Lower lobe of right lung (tissue), 2 donors: ENCODE measurements around the gene ZSWIM1. TPM values are rescaled to one million over a fixed set of nuclear protein-coding genes. Genes with fewer than 3 reads are reported as not detected.
A peak's percentile ranks its signal among the peaks of the same experiment; 100 is the strongest.
"Not testable (repeated sequence)": the region's sequence is repeated elsewhere in the genome, so short reads cannot be mapped to it uniquely, and the experiment has no call there.

Experiments
- ATAC-seq, 2 donors: fragments of 200-7000 bp; cut with Tn5 transposase; one replicate each; pipeline ENCODE4 v1.9.1; 2020 to 2022; ENCODE audit warnings: mild to moderate bottlenecking in 2 of 2, moderate library complexity in 2 of 2
- DNase-seq: peaks from one replicate; pipeline ENCODE4 v3.0.0-alpha.2; 2020
- H3K27ac ChIP-seq: fragments of 200-600 bp; one replicate; pipeline ENCODE4 v1.8.0; 2022
- H3K27me3 ChIP-seq: fragments of 200-600 bp; one replicate; pipeline ENCODE4 v1.8.0; 2022; ENCODE audit warnings: low read depth
- H3K36me3 ChIP-seq: fragments of 200-600 bp; one replicate; pipeline ENCODE4 v1.8.0; 2022; ENCODE audit warnings: mild to moderate bottlenecking
- H3K4me1 ChIP-seq: fragments of 200-600 bp; one replicate; pipeline ENCODE4 v1.8.0; 2022
- H3K4me3 ChIP-seq: fragments of 200-600 bp; one replicate; pipeline ENCODE4 v1.8.0; 2022; ENCODE audit warnings: mild to moderate bottlenecking
- H3K9me3 ChIP-seq: fragments of 200-600 bp; one replicate; pipeline ENCODE4 v1.8.0; 2022
- intact Hi-C: fragments of 100-400 bp; cut with DNase I; formaldehyde crosslinking; loops from one replicate; pipeline ENCODE4 v1.11.0; 2022
- total RNA-seq: library from RNA; stranded (reverse); fragmentation: NEBNext Ultra II Directional; extraction: Animal tissue kit (Norgen Biotek cat#: 25700); gene quantifications from one replicate; pipeline ENCODE4 v1.2.1, GENCODE V29; 2021
- TF ChIP-seq, protein P1 (sequence below): fragments of 200-600 bp; IDR thresholded peaks from one replicate; pipeline ENCODE4 v1.8.0; 2022; ENCODE audit warnings: antibody characterized with exemption, mild to moderate bottlenecking
- donor health status: DM: no; HTN: yes; CAD: no; lungs with severe emphysema.

The ZSWIM1 gene
- total RNA-seq, 1 donor from 2014 or later, result 9.6 TPM

- Histone ChIP-seq H3K36me3 (no peaks in the 10 kb centered on the region), H3K27me3 (no peaks in the 10 kb centered on the region), H3K4me1 (peaks cover 47% of the 10 kb centered on the region), H3K9me3 (no peaks in the 10 kb centered on the region), H3K4me3 (peak overlapping the region; percentile 7), H3K27ac (peak overlapping the region; percentile 71)
- DNase-seq, result no peak
- peak; percentile 48 to 63 for ATAC-seq
- TF ChIP-seq, protein P1, sequence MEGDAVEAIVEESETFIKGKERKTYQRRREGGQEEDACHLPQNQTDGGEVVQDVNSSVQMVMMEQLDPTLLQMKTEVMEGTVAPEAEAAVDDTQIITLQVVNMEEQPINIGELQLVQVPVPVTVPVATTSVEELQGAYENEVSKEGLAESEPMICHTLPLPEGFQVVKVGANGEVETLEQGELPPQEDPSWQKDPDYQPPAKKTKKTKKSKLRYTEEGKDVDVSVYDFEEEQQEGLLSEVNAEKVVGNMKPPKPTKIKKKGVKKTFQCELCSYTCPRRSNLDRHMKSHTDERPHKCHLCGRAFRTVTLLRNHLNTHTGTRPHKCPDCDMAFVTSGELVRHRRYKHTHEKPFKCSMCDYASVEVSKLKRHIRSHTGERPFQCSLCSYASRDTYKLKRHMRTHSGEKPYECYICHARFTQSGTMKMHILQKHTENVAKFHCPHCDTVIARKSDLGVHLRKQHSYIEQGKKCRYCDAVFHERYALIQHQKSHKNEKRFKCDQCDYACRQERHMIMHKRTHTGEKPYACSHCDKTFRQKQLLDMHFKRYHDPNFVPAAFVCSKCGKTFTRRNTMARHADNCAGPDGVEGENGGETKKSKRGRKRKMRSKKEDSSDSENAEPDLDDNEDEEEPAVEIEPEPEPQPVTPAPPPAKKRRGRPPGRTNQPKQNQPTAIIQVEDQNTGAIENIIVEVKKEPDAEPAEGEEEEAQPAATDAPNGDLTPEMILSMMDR, result no peak
- intact Hi-C loops, result no loop called here
Observed at GRCh38 chr20:45924391-45925261, 43.6 kb downstream of the ZSWIM1 start.

- DNase-seq (no peak), ATAC-seq (no peak)
- Histone ChIP-seq H3K27ac (no peak overlapping the region), H3K4me3 (no peak overlapping the region), H3K36me3 (no peaks in the 10 kb centered on the region), H3K27me3 (no peaks in the 10 kb centered on the region), H3K9me3 (no peaks in the 10 kb centered on the region), H3K4me1 (peaks cover 34% of the 10 kb centered on the region)
- TF ChIP-seq, protein P1, result no peak
- intact Hi-C loops, result no loop called here
Observed at GRCh38 chr20:45925821-45926506, 44.9 kb downstream of the ZSWIM1 start.

- intact Hi-C loops, result no loop called here
- TF ChIP-seq, protein P1, result no peak
- H3K9me3 ChIP-seq, result no peaks in the 10 kb centered on the region
- H3K4me3 ChIP-seq, result no peak overlapping the region
- ATAC-seq, result no peak
- H3K36me3 ChIP-seq, result no peaks in the 10 kb centered on the region
- DNase-seq, result no peak
- H3K27ac ChIP-seq, result no peak overlapping the region
- H3K4me1 ChIP-seq, result peaks cover 32% of the 10 kb centered on the region
- no peaks in the 10 kb centered on the region for H3K27me3 ChIP-seq
Observed at GRCh38 chr20:45926731-45927070, 45.7 kb downstream of the ZSWIM1 start.

DNA sequence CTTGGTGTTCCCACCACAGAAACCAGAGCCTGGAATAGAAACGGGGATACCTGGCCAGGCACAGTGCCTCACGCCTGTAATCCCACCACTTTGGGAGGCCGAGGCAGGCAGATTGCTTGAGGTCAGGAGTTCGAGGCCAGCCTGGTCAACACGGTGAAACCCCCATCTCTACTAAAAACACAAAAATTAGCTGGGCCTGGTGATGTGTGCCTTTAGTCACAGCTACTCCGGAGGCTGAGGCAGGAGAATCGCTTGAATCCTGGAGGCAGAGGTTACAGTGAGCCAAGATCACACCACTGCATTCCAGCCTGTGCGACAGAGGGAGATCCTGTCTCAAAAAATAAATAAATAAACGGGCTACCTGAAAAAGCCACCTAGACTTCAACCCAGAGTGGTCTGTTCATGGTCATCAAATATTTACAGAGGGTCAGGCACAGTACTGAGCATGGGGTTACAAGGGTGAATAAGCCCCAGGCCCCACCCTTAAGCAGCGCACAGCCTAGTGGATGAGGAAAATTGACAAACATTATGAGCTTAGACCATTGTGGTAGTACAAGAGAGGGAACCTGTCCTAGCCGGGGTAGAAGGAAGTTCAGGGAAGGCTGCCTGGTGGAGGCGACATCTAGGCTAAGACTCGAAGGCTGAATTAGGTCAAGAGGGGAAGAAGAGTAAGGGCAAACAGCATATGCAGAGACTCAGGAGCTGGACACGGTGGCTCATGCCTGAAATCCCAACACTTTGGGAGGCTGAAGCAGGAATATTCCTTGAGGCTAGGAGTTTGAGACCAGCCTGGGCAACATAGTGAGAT lies 46.2 kb downstream of the ZSWIM1 start:
- Histone ChIP-seq H3K27ac (no peak overlapping the region), H3K4me1 (peaks cover 27% of the 10 kb centered on the region), H3K27me3 (no peaks in the 10 kb centered on the region), H3K4me3 (no peak overlapping the region), H3K9me3 (no peaks in the 10 kb centered on the region), H3K36me3 (no peaks in the 10 kb centered on the region)
- ATAC-seq, result no peak
- intact Hi-C loops, result no loop called here
- DNase-seq, result no peak
- TF ChIP-seq, protein P1, result no peak

DNA sequence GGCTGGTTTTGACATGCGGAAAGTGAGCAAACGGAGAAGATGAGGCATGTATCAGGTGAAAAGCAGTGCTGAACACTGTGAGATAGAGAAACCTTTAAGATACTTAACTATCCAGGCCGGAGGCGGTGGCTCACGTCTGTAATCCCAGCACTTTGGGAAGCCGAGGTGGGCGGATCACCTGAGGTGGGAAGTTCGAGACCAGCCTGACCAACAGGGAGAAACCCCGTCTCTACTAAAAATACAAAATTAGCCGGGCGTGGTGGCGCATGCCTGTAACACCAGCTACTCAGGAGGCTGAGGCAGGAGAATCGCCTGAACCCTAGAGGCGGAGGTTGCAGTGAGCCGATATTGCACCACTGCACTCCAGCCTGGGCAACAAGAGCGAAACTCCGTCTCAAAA lies 50.7 kb downstream of the ZSWIM1 start:
- H3K27ac ChIP-seq, ATAC-seq, H3K36me3 ChIP-seq, intact Hi-C loops, H3K4me3 ChIP-seq, H3K27me3 ChIP-seq, H3K9me3 ChIP-seq, DNase-seq: not testable (repeated sequence)
- peaks cover 22% of the 10 kb centered on the region for H3K4me1 ChIP-seq
